ENCODE data around the gene STXBP2.

Gene STXBP2

GRCh38 chr19:7657131-7657751 lies 20.3 kb downstream of the STXBP2 start:
- DNase-seq: peak in 1 of 2 donors; percentile 47

DNA sequence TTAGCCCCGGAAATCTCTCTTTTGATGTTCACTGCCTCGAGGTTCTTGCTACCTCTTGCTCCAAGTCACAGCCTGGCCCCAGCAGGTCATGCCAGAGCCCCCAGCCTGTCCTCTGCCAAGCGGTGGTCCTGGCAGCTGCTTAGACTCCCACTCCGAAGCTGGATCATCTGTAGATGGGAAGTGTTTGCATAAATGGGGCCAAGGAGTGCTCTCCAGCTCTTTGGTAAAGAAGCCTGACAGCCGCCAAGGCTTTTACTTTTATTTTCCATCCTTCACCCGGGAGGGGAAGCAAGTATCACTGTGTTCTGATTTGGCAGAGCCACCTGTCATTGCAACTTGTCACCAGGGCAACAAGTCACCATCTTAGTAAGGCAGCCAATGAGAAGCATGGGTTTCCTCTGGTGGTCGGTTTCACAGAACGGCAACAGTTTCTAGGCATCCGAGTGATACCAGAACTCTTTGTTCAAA lies 21.3 kb downstream of the STXBP2 start:
- DNase-seq: peak; percentile 38 to 45

GRCh38 chr19:7661744-7662538 lies 25.0 kb downstream of the STXBP2 start:
- no peak for DNase-seq

DNA sequence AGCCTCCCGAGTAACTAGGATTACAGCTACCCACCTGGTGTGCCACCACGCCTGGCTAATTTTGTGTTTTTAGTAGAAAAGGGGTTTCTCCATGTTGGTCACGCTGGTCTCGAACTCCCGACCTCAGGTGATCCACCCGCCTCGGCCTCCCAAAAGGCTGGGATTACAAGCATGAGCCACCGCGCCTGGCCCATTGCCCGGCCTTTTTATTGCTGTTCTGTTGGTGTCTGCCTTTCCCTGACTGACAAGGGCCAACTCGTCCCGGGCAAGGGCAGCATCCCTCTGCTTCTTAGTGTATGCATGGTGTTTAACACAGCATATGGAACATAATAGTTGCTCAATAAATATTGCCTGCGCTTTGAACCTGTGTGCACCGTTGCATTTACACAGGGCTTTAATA lies 25.7 kb downstream of the STXBP2 start:
- DNase-seq: no peak

- no peak for DNase-seq
Observed at GRCh38 chr19:7663706-7664105, 26.8 kb downstream of the STXBP2 start.

DNA sequence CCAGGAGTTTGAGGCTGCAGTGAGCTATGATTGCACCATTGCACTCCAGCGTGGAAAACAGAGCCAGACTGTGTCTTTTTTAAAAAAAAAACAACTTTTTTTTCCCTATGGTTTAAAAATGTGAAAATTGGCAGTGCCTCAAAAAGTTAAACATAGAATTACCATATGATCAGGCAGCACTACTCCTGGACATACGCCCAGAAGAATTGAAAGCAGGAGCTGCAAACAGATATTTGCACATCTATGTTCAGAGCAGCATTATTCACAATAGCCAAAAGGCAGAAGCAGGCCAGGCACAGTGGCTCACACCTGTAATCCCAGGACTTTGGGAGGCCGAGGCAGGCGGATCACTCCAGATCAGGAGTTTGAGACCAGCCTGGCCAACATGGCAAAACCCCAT lies 28.2 kb downstream of the STXBP2 start:
- DNase-seq: no peak

GRCh38 chr19:7668842-7669241 lies 31.9 kb downstream of the STXBP2 start, which contains the start of gene RETN:
TSS of gene RETN (plus strand) at chr19:7669049. CDS start at chr19:7669327, 278 bp downstream.
- DNase-seq: no peak

GRCh38 chr19:7669641-7670040 lies 32.7 kb downstream of the STXBP2 start:
- DNase-seq: no peak

- DNase-seq: peak in 1 of 2 donors; percentile 37
Observed at GRCh38 chr19:7670150-7670783, 33.4 kb downstream of the STXBP2 start.

- DNase-seq: no peak
Observed at GRCh38 chr19:7670790-7671189, 33.9 kb downstream of the STXBP2 start.

GRCh38 chr19:7672522-7672921 lies 35.6 kb downstream of the STXBP2 start:
- no peak for DNase-seq

DNA sequence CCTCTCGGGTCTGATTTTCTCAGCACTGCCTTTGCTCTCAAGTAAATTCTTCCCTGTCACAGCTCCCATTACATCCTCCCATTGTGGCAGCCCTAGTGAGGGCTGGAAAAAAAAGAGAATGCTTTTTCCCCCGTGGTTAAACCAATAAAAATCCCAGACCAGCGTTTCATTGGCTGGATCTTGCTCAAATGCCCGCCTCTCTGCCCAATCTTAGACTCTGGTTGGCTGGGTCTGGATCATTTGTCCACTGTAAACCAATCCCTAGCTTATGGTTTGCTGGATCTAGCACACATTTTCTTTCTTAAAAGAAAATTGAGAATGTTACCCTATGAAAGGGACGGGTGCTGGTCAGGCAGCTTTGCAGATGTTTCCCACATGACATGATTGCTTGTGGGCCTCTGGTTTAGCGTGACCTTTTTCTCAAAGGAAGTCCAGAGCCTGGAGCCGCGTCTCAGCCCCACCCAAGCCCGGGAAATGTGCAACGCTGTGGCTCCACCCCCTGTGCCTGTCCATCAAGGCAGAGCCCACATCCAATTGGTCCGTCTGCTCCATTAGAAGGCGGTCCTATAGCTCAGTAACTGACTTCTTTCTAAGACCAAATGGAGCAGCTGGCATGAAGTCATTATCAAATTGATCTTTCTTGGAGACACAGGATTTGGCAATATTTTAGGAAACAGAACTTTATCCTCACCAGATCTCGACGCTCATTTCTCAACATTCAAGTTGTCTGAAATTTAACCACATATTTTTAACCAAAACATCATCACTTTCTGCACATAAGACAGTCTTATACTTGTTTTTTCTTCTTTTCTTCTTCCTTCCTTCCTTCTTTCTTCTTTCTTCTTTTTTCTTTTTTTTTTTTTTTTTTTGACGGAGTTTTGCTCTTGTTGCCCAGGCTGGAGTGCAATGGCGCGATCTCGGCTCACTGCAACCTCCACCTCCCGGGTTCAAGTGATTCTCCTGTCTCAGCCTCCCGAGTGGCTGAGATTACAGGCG lies 37.4 kb downstream of the STXBP2 start:
- peak in 1 of 2 donors; percentile 63 for DNase-seq

- DNase-seq: no peak
Observed at GRCh38 chr19:7676376-7676775, 39.5 kb downstream of the STXBP2 start.

DNA sequence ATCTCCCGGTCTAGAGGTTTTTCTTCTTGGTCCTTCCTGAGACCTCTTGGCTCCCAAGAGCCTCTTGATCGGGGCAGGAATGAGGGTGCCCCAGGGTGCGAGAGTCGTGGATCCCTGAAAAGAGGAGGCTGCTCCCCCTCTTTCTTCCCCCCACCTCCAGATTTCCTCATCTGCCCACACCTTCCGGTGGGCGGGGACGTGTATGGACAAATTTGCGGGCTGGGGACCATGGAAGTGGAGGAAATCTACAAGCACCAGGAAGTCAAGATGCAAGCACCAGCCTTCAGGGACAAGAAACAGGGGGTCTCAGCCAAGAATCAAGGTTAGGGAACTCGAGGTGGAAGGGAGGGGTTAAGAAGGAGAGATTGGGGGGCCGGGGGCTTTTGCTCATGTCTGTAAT lies 39.9 kb downstream of the STXBP2 start, which contains the start of gene MCEMP1:
TSS of gene MCEMP1 (plus strand) at position 237 of the 400 bp plus-strand sequence. CDS start at position 268, 31 bp downstream.
- DNase-seq: no peak

DNA sequence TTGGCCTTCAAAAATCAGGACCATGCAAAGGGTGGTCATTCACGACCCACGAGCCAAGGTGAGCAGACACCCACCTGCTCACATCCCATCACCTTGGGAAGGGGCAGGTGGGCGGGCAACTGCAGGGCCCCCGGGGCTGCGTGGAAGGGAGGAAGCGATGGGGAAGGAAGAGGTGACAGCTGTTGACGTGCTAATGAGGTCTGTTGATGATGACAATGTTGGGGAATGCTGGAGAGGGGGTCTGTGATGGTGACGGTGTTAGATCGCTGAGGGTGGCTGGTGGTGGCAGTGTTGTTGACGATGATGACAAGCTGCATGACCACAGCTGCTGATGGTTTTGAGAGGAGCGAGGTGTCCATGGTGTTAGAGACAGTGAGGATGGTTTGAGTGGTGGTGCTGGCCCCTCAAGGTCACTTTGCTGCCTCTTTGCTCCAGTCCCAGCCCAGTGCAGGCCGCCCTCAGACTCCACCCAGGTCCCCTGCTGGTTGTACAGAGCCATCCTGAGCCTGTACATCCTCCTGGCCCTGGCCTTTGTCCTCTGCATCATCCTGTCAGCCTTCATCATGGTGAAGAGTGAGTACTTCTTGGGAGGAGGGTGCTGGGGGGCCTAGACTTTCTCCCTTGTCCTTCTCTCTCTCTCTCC lies 40.9 kb downstream of the STXBP2 start:
- no peak for DNase-seq

DNA sequence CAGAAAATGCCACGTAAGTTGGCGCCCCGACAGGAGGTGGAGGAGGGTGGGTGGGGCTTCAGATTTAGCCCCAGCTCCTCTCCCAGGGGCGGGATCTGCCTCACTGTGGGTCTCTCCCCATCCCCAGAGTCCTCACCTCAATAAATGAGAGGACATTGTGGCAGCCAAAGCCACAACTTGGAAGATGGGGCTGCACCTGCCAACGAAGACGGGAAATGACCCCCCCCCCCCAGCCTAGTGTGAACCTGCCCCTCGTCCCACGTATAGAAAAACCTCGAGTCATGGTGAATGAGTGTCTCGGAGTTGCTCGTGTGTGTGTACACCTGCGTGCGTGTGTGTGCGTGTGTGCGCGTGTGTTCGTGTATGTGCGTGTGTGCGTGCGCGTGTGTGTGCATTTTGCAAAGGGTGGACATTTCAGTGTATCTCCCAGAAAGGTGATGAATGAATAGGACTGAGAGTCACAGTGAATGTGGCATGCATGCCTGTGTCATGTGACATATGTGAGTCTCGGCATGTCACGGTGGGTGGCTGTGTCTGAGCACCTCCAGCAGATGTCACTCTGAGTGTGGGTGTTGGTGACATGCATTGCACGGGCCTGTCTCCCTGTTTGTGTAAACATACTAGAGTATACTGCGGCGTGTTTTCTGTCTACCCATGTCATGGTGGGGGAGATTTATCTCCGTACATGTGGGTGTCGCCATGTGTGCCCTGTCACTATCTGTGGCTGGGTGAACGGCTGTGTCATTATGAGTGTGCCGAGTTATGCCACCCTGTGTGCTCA lies 42.3 kb downstream of the STXBP2 start:
- peak; percentile 66 to 73 for DNase-seq

GRCh38 chr19:7679771-7680605 lies 43.1 kb downstream of the STXBP2 start:
- no peak for DNase-seq

GRCh38 chr19:7680606-7681339 lies 43.9 kb downstream of the STXBP2 start, which contains the start of gene TRAPPC5:
TSS of gene TRAPPC5 (plus strand) at chr19:7680833. CDS start at chr19:7682254, 1,421 bp downstream.
- peak; percentile 86 to 90 for DNase-seq

Measured in stimulated activated CD4-positive, alpha-beta T cell treated with anti-CD3 and anti-CD28 coated beads, Interleukin-2, amount 100 ng/mL, for 24 hours (primary cell).